Measurements from ENCODE around the gene SCN9A. TPM values are rescaled to one million over a fixed set of nuclear protein-coding genes. Genes with fewer than 3 reads are reported as not detected.

The SCN9A gene
- total and polyA plus RNA-seq, 9 of the 15 experiments (the other 6 are each of a cell fraction or from before 2014, with no cell fraction given): 1.4 to 22.8 (median 7.1) TPM

DNA sequence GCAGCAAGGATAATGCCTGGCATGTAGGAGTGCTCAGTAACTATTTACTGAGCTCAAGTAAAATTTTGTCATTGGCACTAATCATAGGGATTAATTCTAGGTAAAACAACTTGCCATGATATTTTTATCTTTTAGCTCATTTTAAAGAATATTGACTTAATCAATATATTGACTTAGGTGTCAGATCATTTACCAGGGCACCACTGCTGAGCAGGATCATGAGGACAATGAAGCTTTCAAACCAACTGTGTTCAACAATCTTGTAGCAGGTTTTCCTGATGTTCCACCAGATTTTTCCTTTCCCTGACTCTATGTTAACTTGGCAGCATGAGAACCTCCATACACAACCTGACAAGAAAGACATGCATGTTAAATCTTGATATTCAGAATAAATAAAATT is 133.4 kb downstream of the SCN9A start:
- H3K4me2 ChIP-seq (ENCODE audit: insufficient read depth, low read length): no peak overlapping the region
- FAIRE-seq: no peak
- H2AFZ ChIP-seq (ENCODE audit: low read depth, low read length): no peak overlapping the region
- H3K36me3 ChIP-seq (ENCODE audit: control insufficient read depth, insufficient read depth, low read length): no peaks in the 10 kb centered on the region
- intact Hi-C loops (cut with micrococcal nuclease) (no loop called here), in situ Hi-C loops (cut with MboI) (no loop called here)
- no peaks in the 10 kb centered on the region for H4K20me1 ChIP-seq (replicated peaks; ENCODE audit: control insufficient read depth, insufficient read depth, low read length)
- ChIA-PET POLR2A (interaction anchor here (0.9 to 1.2 kb wide), 3 partner anchors 10 to 99 kb away, joined by 3 read pairs; no protein-coding TSS in a partner anchor), CTCF (ENCODE audit: low intra/inter-chr PET ratio) (no interaction called here)
- H3K27ac ChIP-seq (ENCODE audit: extremely low read depth, low read depth, low read length): no peak overlapping the region
- DNase-seq (ENCODE audit: extremely low read depth in 1 of 4, low spot score in 3 of 4): no peak
- no peaks in the 10 kb centered on the region for H3K9me3 ChIP-seq (replicated peaks; ENCODE audit: control insufficient read depth, insufficient read depth, low read depth, low read length)
- no peak overlapping the region for H3K4me3 ChIP-seq
- no peak overlapping the region for H3K9ac ChIP-seq (ENCODE audit: insufficient read depth in 1 of 2, low read depth in 2 of 2, low read length in 2 of 2)
- H3K4me1 ChIP-seq (replicated peaks in 1 of 2; ENCODE audit: control insufficient read depth in 2 of 2, insufficient read depth in 2 of 2, low read length in 2 of 2): peaks cover 0 to 10% of the 10 kb centered on the region in 2 experiments; a peak in 1 of 5 replicates
- no peaks in the 10 kb centered on the region for H3K79me2 ChIP-seq (ENCODE audit: control insufficient read depth, insufficient read depth, low read length)
- no TSS peak for BruUV-seq (replicated peaks)
- no peaks in the 10 kb centered on the region for H3K9me1 ChIP-seq (ENCODE audit: control insufficient read depth, insufficient read depth, low read length)
- ATAC-seq: no peak
- no peaks in the 10 kb centered on the region for H3K27me3 ChIP-seq (ENCODE audit: control insufficient read depth in 2 of 2, insufficient read depth in 2 of 2, low read length in 2 of 2)
- TF ChIP-seq ETS2 (tag; IDR thresholded peaks at IDR 0.05; ENCODE audit: borderline replicate concordance, poor library complexity, severe bottlenecking): no peak
- no peak for TF ChIP-seq FUS (optimal IDR thresholded peaks at IDR 0.05; ENCODE audit: low read depth, low read length)
- TF ChIP-seq TAL1 (IDR thresholded peaks at IDR 0.05): no peak
- TF ChIP-seq ESRRB (CRISPR knock-in tag; IDR thresholded peaks at IDR 0.05; ENCODE audit: borderline replicate concordance): no peak

DNA sequence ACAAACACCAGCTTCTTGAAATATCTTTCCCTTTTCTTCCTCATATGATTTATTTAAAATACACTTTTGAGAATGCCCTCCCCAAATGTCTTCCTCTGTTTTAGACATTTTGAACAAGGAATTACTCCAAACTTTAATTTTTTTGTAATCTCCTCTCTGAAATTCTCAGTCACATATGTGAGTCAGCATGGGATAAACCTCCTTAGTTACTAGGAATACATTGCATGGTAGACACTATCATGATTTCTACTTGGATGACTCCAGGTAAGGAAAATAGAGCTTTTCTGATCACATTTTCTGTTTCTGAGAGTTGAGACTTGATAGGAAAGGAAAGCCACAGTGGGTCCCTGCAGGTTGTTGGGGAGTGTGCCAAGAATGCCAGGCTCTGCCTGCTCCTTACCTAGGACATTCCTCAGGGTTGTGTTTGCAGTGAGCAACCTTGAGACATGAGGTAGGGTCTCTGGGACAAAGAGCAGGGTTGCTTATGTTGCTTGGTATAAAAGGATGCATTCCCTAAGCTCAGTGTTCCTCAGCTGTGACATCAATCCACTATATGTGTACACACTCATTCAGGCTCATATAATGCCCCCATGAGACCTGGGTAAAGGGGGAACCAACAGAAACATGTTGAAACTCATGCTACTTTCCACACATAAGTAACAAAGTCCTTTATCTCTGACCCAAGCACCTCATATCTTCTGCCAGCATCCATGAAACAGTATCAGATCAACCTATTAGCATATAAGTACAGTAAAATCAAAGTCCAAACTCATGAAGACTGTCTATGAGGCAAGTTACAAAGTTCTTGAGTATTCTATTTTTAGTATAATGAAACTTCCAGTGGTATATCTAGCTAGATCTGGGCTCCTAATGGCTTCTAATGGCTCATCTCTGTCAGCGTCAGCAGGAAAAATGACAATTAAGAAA is 135.1 kb downstream of the SCN9A start:
- no peaks in the 10 kb centered on the region for H3K27me3 ChIP-seq (ENCODE audit: control insufficient read depth in 2 of 2, insufficient read depth in 2 of 2, low read length in 2 of 2)
- H3K4me2 ChIP-seq (ENCODE audit: insufficient read depth, low read length): no peak overlapping the region
- CTCF ChIA-PET (ENCODE audit: low intra/inter-chr PET ratio): no interaction called here
- FAIRE-seq (no peak), ATAC-seq (no peak), DNase-seq (ENCODE audit: extremely low read depth in 1 of 4, low spot score in 3 of 4) (no peak)
- in situ Hi-C loops (cut with MboI) (no loop called here), intact Hi-C loops (cut with micrococcal nuclease) (no loop called here)
- no TSS peak for BruUV-seq (replicated peaks)
- no peaks in the 10 kb centered on the region for H3K9me3 ChIP-seq (replicated peaks; ENCODE audit: control insufficient read depth, insufficient read depth, low read depth, low read length)
- no peaks in the 10 kb centered on the region for H3K9me1 ChIP-seq (ENCODE audit: control insufficient read depth, insufficient read depth, low read length)
- 78% methylated on average over 1 of the region's 1 CpG for WGBS (ENCODE audit: insufficient coverage, low coverage, missing lambda C conversion rate)
- no peaks in the 10 kb centered on the region for H4K20me1 ChIP-seq (replicated peaks; ENCODE audit: control insufficient read depth, insufficient read depth, low read length)
- H3K4me3 ChIP-seq: no peak overlapping the region
- H3K36me3 ChIP-seq (ENCODE audit: control insufficient read depth, insufficient read depth, low read length): no peaks in the 10 kb centered on the region
- H2AFZ ChIP-seq (ENCODE audit: low read depth, low read length): peak overlapping the region; percentile 73; the same call in 1 of the 2 replicates
- TF ChIP-seq CREBBP (IDR thresholded peaks at IDR 0.05; ENCODE audit: low read depth, low read length): no peak
- peak overlapping the region; percentile 61; the same call in 1 of the 3 replicates for H3K27ac ChIP-seq (ENCODE audit: extremely low read depth, low read depth, low read length)
- H3K9ac ChIP-seq (ENCODE audit: insufficient read depth in 1 of 2, low read depth in 2 of 2, low read length in 2 of 2): no peak overlapping the region
- H3K79me2 ChIP-seq (ENCODE audit: control insufficient read depth, insufficient read depth, low read length): no peaks in the 10 kb centered on the region
- POLR2A ChIA-PET: no interaction called here
- peaks cover 0 to 10% of the 10 kb centered on the region in 2 experiments; a peak in 1 of 5 replicates for H3K4me1 ChIP-seq (replicated peaks in 1 of 2; ENCODE audit: control insufficient read depth in 2 of 2, insufficient read depth in 2 of 2, low read length in 2 of 2)
